Left hindlimb (tissue), 1 donor: Measurements from ENCODE around the gene PDE4B.
"Not testable (repeated sequence)": the region's sequence is repeated elsewhere in the genome, so short reads cannot be mapped to it uniquely, and the experiment has no call there.

ENCODE experiments used
- DNase-seq: peaks from one replicate; pipeline ENCODE4 v3.0.0-alpha.2; 2018

PDE4B gene

GRCh38 chr1:65958561-65959350, 166.1 kb downstream of the PDE4B start:
- DNase-seq, result no peak

GRCh38 chr1:65959896-65960567, 167.3 kb downstream of the PDE4B start:
- no peak for DNase-seq

GRCh38 chr1:65963156-65963888, 170.6 kb downstream of the PDE4B start:
- no peak for DNase-seq

GRCh38 chr1:65964123-65964522, 171.4 kb downstream of the PDE4B start:
- no peak for DNase-seq

GRCh38 chr1:65965112-65965996, 172.7 kb downstream of the PDE4B start:
- no peak for DNase-seq

- not testable (repeated sequence) for DNase-seq
Observed at GRCh38 chr1:65967492-65967891, 174.8 kb downstream of the PDE4B start.

GRCh38 chr1:65971547-65971946, 178.9 kb downstream of the PDE4B start:
- DNase-seq, result no peak

GRCh38 chr1:65975708-65976107, 183.0 kb downstream of the PDE4B start:
- no peak for DNase-seq

- peak; percentile 33 for DNase-seq
Observed at GRCh38 chr1:65979136-65980044, 186.7 kb downstream of the PDE4B start.

- no peak for DNase-seq
Observed at GRCh38 chr1:65980237-65980636, 187.5 kb downstream of the PDE4B start.

GRCh38 chr1:65983500-65983899, 190.8 kb downstream of the PDE4B start:
- no peak for DNase-seq

GRCh38 chr1:65985393-65986066, 192.8 kb downstream of the PDE4B start:
- no peak for DNase-seq

- DNase-seq, result no peak
Observed at GRCh38 chr1:65986146-65986545, 193.5 kb downstream of the PDE4B start.

GRCh38 chr1:65990161-65990560, 197.5 kb downstream of the PDE4B start:
- no peak for DNase-seq

- DNase-seq, result no peak
Observed at GRCh38 chr1:65991694-65992093, 199.0 kb downstream of the PDE4B start.

GRCh38 chr1:65992165-65992821, 199.6 kb downstream of the PDE4B start:
- no peak for DNase-seq

GRCh38 chr1:65992831-65993271, 200.2 kb downstream of the PDE4B start:
- DNase-seq, result no peak

GRCh38 chr1:65994223-65994622, 201.5 kb downstream of the PDE4B start:
- no peak for DNase-seq

GRCh38 chr1:65995336-65995735, 202.6 kb downstream of the PDE4B start:
- no peak for DNase-seq

- no peak for DNase-seq
Observed at GRCh38 chr1:65995928-65996327, 203.2 kb downstream of the PDE4B start.
